HS-27A (cell line): ENCODE data around the gene C1GALT1C1L.
"Not testable (repeated sequence)": the region's sequence is repeated elsewhere in the genome, so short reads cannot be mapped to it uniquely, and the experiment has no call there.

ENCODE experiments used
- DNase-seq: peaks from one replicate; pipeline ENCODE4 v3.0.0-alpha.2; 2012; ENCODE audit warnings: low read depth, missing footprints

The C1GALT1C1L gene

GRCh38 chr2:43653506-43653905 is 22.7 kb downstream of the C1GALT1C1L start:
- DNase-seq, result no peak

- no peak for DNase-seq
Measured at GRCh38 chr2:43648994-43649701, 27.1 kb downstream of the C1GALT1C1L start.

GRCh38 chr2:43643680-43644079 is 32.5 kb downstream of the C1GALT1C1L start:
- DNase-seq, result no peak

GRCh38 chr2:43642363-43642762 is 33.9 kb downstream of the C1GALT1C1L start:
- no peak for DNase-seq

GRCh38 chr2:43637030-43637803 is 39.0 kb downstream of the C1GALT1C1L start, which contains the start of gene PLEKHH2:
Gene PLEKHH2, plus strand, starts transcription at chr2:43637260. Its CDS starts 7,414 bp downstream, at chr2:43644674.
- DNase-seq, result peak; percentile 73

- DNase-seq, result no peak
Measured at GRCh38 chr2:43636621-43637020, 39.6 kb downstream of the C1GALT1C1L start.

GRCh38 chr2:43636153-43636552 is 40.1 kb downstream of the C1GALT1C1L start:
- not testable (repeated sequence) for DNase-seq

GRCh38 chr2:43634604-43635306 is 41.5 kb downstream of the C1GALT1C1L start:
- DNase-seq, result no peak

- no peak for DNase-seq
Measured at GRCh38 chr2:43631618-43632317, 44.5 kb downstream of the C1GALT1C1L start.
